Left hindlimb (tissue), 1 donor: Measurements from ENCODE around the gene MAMLD1.

ENCODE experiments used
- DNase-seq: peaks from one replicate; pipeline ENCODE4 v3.0.0-alpha.2; 2018

MAMLD1 gene

DNA sequence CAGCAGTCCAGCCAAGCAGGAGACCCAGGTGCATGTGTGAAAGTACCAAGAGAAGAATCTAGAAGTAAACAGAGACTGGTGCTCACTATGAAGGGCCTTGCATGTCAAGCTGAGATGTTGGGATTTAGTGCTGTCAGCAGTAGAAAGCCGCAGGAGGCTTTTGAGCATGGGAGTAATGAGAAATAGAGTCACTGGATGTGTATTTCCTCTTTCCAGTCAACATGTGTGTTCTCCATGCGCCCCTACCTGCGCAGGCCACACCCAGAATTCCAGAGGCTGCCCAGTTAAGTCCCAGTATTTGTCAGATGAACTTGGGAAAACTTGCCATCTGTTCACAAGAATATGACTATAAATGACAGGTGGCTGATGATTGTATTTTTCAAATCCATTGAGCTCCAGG lies 4.5 kb upstream of the MAMLD1 start:
- no peak for DNase-seq

- no peak for DNase-seq
These were observed 2.8 kb upstream of the MAMLD1 start for GRCh38 chrX:150360331-150360730.

GRCh38 chrX:150361070-150361776 lies 1.9 kb upstream of the MAMLD1 start:
- DNase-seq: no peak

GRCh38 chrX:150361777-150362351 lies 1.3 kb upstream of the MAMLD1 start:
- DNase-seq: no peak

- peak; percentile 61 for DNase-seq
These were observed 637 bp downstream of the MAMLD1 start for GRCh38 chrX:150363561-150364346.

DNA sequence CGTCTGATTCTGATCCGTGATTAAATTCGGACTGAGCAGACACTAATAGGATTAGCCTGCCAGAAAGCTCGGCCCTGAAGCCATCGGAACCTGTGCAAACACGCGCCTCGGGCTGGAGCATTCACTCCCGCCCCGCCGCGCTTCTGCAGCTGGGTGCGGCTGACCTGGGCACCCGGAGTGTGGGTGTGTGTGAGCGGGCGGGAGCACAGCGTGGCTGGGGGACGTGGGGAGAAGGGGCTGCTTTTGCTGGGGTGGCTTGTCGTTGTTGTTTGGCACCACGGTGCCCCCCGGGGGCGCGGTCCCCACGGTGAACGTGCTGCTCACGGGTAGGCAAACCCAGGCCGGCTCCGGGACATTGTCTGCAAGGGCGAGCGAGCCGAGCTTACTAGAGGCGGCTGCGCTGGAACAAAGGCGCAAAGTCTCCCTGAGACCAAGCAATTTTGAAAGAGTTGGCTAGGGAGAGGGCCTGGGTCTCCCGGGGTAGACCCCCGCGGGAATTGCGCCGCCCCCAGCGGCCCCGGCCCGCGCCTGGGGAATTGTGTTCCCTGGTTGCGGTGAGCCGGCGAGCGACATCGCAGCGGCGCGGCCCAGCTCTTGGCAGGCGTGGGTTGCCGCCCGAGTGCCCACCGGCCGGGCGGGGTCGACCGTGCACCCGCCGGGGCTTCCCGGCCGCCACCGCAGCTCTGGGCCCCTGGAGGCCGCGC lies 1.4 kb downstream of the MAMLD1 start:
- DNase-seq: no peak

DNA sequence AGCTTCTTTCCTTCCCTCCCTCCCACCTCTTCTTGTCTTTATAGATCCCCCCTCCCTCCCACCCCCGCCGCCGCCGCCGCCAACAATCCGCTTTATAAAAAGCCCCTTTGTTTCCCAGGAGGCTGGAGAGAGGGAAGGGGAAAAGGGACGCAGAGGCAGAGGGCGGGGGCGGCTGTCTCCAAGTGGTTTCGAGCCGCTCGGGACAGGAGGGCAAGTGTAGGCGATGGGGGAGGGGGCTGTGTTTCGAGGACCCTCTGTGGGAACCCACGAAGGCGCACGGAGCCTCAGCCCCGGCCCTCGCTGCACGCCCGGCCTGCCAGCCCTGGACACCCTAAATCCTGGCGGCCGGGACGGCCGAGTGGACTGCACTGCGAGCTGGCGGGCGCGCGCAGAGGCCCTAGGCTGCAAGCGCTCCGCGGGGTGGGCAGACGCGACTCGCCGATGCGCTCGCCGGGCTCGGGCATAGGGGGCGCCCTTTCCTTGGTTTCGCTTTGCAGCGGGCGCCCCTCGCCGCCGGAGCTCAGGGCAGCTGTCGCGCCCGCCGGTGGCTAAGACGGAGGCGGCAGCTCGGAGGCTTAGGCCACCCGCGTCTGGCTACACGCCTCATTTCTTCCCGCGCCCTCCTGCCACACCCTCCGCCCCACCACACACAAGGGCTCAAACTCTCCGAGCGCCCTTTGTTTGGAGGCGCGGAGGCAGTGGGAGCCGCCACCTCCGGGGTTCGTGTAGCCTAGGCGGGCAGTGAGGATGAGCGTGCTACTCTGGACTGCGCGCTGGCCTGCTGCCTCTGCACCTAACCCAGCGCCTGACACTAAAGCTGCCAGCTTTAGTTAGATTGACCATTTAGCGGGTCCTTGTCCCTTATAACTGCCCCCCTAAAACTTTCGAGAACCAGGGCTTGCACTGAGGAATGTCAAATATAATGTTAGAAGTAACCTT lies 2.2 kb downstream of the MAMLD1 start:
- DNase-seq: peak; percentile 74

- peak; percentile 62 for DNase-seq
These were observed 3.1 kb downstream of the MAMLD1 start for GRCh38 chrX:150365990-150366911.

GRCh38 chrX:150366951-150367545 lies 3.9 kb downstream of the MAMLD1 start:
- no peak for DNase-seq

GRCh38 chrX:150370589-150371312 lies 7.6 kb downstream of the MAMLD1 start:
- no peak for DNase-seq

DNA sequence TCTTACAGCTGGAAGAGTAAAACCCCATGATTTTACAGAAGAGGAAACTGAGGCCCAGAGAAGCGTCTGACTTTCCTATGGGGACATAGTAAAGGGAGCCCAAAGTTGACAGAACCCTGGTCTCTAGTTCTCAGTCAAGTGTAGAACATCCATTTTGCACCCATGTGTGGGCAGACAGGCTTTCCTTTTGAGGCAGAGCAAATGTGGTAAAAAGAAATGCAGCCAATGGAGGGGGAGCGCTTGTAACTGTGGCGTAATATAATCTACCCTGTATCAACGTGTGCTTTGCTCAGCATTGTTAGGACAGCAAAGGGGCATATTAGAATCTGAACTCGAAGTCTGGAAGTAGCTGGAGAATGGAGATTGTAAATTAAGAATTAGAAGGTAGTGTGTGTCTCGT lies 8.8 kb downstream of the MAMLD1 start:
- DNase-seq: no peak

DNA sequence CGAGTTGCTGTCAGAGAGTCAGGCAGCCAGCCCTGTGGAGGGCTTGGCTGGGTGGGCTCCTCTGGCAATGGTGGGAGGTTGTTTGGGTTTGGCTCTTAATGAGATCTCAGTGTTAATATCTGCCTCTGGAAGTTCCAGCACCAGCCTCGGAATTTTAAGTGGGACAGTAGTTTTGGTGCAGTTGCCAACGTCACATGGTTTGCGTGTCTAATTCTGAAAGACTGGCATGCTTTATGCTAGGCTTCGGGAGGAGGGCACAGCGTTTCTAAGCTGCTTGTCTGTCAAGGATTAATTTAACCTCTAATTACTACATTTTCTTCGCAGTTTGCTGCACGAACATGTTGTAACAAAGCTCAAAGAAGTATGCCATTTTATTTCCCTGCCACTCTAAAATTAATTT lies 9.2 kb downstream of the MAMLD1 start:
- DNase-seq: no peak

DNA sequence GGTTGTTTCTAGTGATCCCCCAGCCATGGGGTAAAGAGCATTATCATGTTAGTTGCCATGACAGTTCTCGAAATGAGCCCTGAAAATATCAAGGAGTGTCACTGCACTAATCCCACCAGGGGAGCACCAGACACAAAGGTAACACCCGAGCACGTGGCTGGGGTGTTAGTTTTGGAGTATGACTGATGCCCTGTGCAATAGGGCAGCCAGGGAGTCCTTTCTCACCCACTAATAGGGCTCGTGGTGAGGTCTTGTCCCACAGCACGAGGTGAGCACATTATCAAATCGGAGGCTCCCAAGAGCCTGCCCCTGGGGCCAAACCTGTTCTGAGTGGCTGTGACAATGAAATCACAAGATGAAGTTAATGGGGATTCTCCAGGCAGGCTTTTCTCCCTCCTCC lies 9.6 kb downstream of the MAMLD1 start:
- DNase-seq: no peak

DNA sequence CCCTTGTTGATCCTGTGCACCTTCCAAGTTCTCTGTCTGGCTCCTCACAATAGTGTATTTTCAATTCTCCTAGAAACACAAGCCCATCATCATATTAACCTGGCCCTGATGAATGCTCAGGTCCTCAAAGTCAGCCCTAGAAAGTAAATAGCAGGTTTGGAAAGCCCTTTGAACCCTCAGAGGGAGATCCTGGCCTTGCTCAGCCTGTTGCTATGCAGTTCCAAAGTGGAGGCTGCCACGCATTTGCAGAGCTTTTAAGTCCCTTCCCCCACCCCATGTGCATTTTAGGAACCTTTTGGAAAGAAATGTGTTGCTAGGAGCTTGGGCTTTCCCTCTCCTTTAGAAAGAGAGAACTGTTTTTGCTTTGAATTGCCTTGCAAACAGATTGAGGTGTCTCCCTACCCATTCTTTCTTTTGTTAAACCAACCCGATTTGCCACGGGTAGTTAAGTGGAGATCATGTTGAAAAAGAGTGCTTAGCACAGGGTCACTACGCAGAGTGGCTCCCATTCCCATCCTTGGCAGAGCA lies 12.2 kb downstream of the MAMLD1 start:
- no peak for DNase-seq

GRCh38 chrX:150377005-150377404 lies 13.9 kb downstream of the MAMLD1 start:
- no peak for DNase-seq

- no peak for DNase-seq
These were observed 41.9 kb downstream of the MAMLD1 start for GRCh38 chrX:150405006-150405405.

GRCh38 chrX:150405576-150405975 lies 42.5 kb downstream of the MAMLD1 start:
- DNase-seq: no peak

GRCh38 chrX:150406596-150406995 lies 43.5 kb downstream of the MAMLD1 start:
- no peak for DNase-seq

DNA sequence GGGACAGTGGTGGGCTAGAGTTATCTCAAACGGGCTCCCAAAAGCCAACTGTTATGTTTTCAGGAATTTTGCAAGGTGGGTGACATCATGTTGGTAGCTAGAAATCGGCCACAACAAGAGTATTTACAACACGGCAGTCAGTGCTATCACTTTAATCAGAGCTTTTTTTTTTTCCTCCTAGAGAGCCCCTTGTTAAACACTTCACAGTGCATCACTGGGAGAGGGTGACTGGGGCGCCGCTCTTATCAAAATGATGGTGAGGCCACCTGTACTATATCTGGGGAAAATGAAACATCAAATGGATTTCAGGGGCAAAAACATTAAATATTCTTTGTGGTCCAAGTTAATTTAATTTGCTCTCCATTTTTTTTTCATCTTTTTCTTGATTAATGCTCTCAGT lies 44.9 kb downstream of the MAMLD1 start:
- no peak for DNase-seq

GRCh38 chrX:150408561-150408960 lies 45.4 kb downstream of the MAMLD1 start:
- DNase-seq: no peak
